T-helper 2 cell treated with Interferon-gamma antibody and Interleukin-4, amounts not matched to agents 5 μg/mL and 100 μg/mL, for 36 hours (primary cell): ENCODE measurements around the gene TNRC6C.

Experiments
- DNase-seq: peaks from one replicate; pipeline ENCODE4 v3.0.0; 2021; ENCODE audit warnings: low spot score
- H3K27ac Mint-ChIP-seq: one replicate; pipeline ENCODE4 v1.8.0; 2021; ENCODE audit warnings: mild to moderate bottlenecking, mixed read lengths
- H3K27me3 Mint-ChIP-seq: one replicate; pipeline ENCODE4 v1.8.0; 2021; ENCODE audit warnings: low read depth, mixed read lengths
- H3K36me3 Mint-ChIP-seq: one replicate; pipeline ENCODE4 v1.8.0; 2021; ENCODE audit warnings: low read depth, mixed read lengths
- H3K4me1 Mint-ChIP-seq: one replicate; pipeline ENCODE4 v1.8.0; 2021; ENCODE audit warnings: low read depth, mixed read lengths
- H3K4me3 Mint-ChIP-seq: one replicate; pipeline ENCODE4 v1.8.0; 2022; ENCODE audit warnings: mild to moderate bottlenecking, moderate library complexity, mixed read lengths
- H3K9me3 Mint-ChIP-seq: one replicate; pipeline ENCODE4 v1.8.0; 2021; ENCODE audit warnings: mixed read lengths

The TNRC6C gene

DNA sequence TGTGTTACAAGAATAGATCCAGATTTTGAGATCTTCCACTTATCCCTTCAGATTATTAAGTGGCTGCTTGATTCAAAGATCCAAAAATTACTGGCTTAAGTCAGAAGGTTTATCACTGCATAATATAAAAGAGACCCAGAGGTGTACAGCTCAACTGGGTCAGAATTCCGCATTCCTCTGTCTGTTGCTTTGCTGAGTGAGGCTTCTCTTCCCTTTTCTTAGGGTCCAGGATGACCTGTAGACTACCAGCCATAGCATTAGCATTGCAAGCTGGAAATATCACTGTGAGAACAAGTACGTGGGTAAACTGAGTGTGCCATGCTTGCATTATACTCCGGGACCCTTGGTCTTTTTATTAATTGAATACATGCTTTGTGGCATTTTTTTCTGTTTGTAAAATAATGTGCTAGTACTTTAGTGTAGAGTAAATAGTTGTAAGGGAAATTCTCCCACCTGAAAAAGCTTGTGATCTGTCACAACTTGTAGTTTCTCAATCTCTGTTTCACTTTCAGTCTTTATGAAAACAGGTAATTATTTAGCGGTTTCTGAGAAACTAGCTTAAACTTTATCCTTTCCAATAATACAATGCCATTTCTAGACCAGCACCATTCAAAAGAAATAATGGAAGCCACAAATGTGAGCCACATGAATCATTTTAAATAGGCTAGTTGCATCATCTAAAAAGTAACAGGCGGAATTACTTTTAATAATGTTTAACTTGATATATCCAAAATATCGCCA is 61.6 kb downstream of the TNRC6C start:
- no peaks in the 10 kb centered on the region for H3K27me3 Mint-ChIP-seq
- peak overlapping the region; percentile 80 for H3K27ac Mint-ChIP-seq
- H3K4me3 Mint-ChIP-seq: peak overlapping the region; percentile 75
- no peak for DNase-seq
- peaks cover 3% of the 10 kb centered on the region for H3K36me3 Mint-ChIP-seq
- H3K9me3 Mint-ChIP-seq: no peaks in the 10 kb centered on the region
- peaks cover 27% of the 10 kb centered on the region for H3K4me1 Mint-ChIP-seq

- Mint-ChIP-seq H3K27ac (peak overlapping the region; percentile 80), H3K9me3 (no peaks in the 10 kb centered on the region), H3K36me3 (peaks cover 3% of the 10 kb centered on the region), H3K4me3 (peak overlapping the region; percentile 39), H3K4me1 (peaks cover 27% of the 10 kb centered on the region), H3K27me3 (no peaks in the 10 kb centered on the region)
- no peak for DNase-seq
Observed at GRCh38 chr17:78020717-78021108, 62.2 kb downstream of the TNRC6C start.

GRCh38 chr17:78022425-78022824 is 63.9 kb downstream of the TNRC6C start:
- DNase-seq: no peak
- no peak overlapping the region for H3K4me3 Mint-ChIP-seq
- H3K27me3 Mint-ChIP-seq: no peaks in the 10 kb centered on the region
- peaks cover 3% of the 10 kb centered on the region for H3K36me3 Mint-ChIP-seq
- peaks cover 27% of the 10 kb centered on the region for H3K4me1 Mint-ChIP-seq
- H3K27ac Mint-ChIP-seq: no peak overlapping the region
- H3K9me3 Mint-ChIP-seq: no peaks in the 10 kb centered on the region

- no peak overlapping the region for H3K27ac Mint-ChIP-seq
- no peak overlapping the region for H3K4me3 Mint-ChIP-seq
- DNase-seq: no peak
- H3K4me1 Mint-ChIP-seq: peaks cover 29% of the 10 kb centered on the region
- H3K36me3 Mint-ChIP-seq: peaks cover 3% of the 10 kb centered on the region
- no peaks in the 10 kb centered on the region for H3K27me3 Mint-ChIP-seq
- H3K9me3 Mint-ChIP-seq: no peaks in the 10 kb centered on the region
Observed at GRCh38 chr17:78023042-78023441, 64.5 kb downstream of the TNRC6C start.

GRCh38 chr17:78026381-78026780 is 67.9 kb downstream of the TNRC6C start:
- Mint-ChIP-seq H3K27me3 (no peaks in the 10 kb centered on the region), H3K4me3 (no peak overlapping the region), H3K27ac (no peak overlapping the region), H3K36me3 (no peaks in the 10 kb centered on the region), H3K9me3 (no peaks in the 10 kb centered on the region), H3K4me1 (peaks cover 13% of the 10 kb centered on the region)
- DNase-seq: no peak

DNA sequence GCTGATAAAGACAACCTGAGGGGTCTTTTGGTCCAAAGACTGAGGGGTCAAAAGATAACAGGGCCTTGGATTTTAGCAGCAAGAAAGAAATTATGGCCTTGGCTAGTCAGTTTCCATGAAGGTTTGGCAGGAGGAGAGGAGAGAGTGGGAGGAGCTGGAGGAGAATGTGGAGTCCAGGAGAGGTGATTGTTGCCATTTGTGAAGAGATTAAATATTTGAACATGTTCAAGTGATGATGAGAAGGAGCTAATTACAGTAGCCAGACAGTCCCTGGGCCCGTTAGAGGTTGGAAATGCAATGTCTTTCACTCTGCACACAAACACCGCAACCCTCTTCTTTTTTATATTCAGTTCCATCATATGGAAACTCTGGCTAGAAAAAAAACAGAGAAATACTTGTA is 68.6 kb downstream of the TNRC6C start:
- no peak overlapping the region for H3K4me3 Mint-ChIP-seq
- no peaks in the 10 kb centered on the region for H3K27me3 Mint-ChIP-seq
- H3K27ac Mint-ChIP-seq: no peak overlapping the region
- DNase-seq: no peak
- peaks cover 10% of the 10 kb centered on the region for H3K4me1 Mint-ChIP-seq
- no peaks in the 10 kb centered on the region for H3K9me3 Mint-ChIP-seq
- H3K36me3 Mint-ChIP-seq: peaks cover 4% of the 10 kb centered on the region

DNA sequence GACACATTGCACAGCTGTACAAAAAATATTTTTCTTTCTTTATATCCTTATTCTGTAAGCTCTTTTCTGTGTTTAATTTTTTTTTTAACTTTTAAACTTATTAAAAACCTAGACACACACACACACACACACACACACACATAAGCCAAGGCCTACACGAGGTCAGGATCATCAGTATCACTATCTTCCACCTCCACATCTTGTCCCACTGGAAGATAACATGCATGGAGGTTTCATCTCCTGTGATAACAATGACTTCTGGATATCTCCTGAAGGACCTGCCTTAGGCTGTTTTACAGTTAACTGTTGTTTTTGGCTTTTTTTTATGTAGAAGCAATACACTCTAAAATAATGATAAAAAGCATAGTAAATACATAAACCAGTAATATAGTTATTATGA is 71.2 kb downstream of the TNRC6C start:
- peaks cover 8% of the 10 kb centered on the region for H3K4me1 Mint-ChIP-seq
- no peaks in the 10 kb centered on the region for H3K9me3 Mint-ChIP-seq
- peaks cover 10% of the 10 kb centered on the region for H3K36me3 Mint-ChIP-seq
- no peak for DNase-seq
- no peak overlapping the region for H3K27ac Mint-ChIP-seq
- H3K27me3 Mint-ChIP-seq: no peaks in the 10 kb centered on the region
- H3K4me3 Mint-ChIP-seq: no peak overlapping the region

DNA sequence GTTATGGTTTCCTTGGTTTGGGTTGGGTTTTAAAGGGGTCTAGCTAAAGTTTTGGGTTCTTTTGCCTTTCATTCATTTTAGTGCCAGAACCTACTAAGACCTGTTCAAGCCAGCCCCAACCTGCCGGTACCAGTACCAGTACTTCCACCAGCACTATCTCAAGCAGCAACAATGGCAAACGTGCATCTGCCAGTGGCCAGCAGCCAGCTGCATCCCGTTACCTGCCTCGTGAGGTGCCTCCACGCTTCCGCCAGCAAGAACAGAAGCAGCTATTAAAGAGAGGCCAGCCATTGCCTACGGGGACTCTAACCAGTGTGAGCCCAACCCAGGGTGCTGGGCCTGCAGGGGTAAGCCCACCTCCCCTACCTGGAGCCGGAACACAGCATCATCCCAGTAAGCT is 72.9 kb downstream of the TNRC6C start:
- Mint-ChIP-seq H3K4me1 (peaks cover 8% of the 10 kb centered on the region), H3K27ac (no peak overlapping the region), H3K27me3 (no peaks in the 10 kb centered on the region), H3K4me3 (no peak overlapping the region), H3K9me3 (no peaks in the 10 kb centered on the region), H3K36me3 (peaks cover 11% of the 10 kb centered on the region)
- DNase-seq: no peak

- Mint-ChIP-seq H3K4me3 (no peak overlapping the region), H3K4me1 (peaks cover 8% of the 10 kb centered on the region), H3K36me3 (peaks cover 14% of the 10 kb centered on the region), H3K9me3 (no peaks in the 10 kb centered on the region), H3K27me3 (no peaks in the 10 kb centered on the region), H3K27ac (no peak overlapping the region)
- no peak for DNase-seq
Observed at GRCh38 chr17:78032166-78032565, 73.7 kb downstream of the TNRC6C start.

- H3K4me3 Mint-ChIP-seq: no peak overlapping the region
- DNase-seq: no peak
- H3K36me3 Mint-ChIP-seq: peaks cover 22% of the 10 kb centered on the region
- no peaks in the 10 kb centered on the region for H3K9me3 Mint-ChIP-seq
- H3K27ac Mint-ChIP-seq: no peak overlapping the region
- H3K4me1 Mint-ChIP-seq: no peaks in the 10 kb centered on the region
- H3K27me3 Mint-ChIP-seq: no peaks in the 10 kb centered on the region
Observed at GRCh38 chr17:78034429-78035091, 76.1 kb downstream of the TNRC6C start.

GRCh38 chr17:78037280-78037679 is 78.8 kb downstream of the TNRC6C start:
- no peak overlapping the region for H3K4me3 Mint-ChIP-seq
- H3K9me3 Mint-ChIP-seq: no peaks in the 10 kb centered on the region
- no peaks in the 10 kb centered on the region for H3K4me1 Mint-ChIP-seq
- H3K27me3 Mint-ChIP-seq: no peaks in the 10 kb centered on the region
- H3K36me3 Mint-ChIP-seq: peaks cover 20% of the 10 kb centered on the region
- no peak for DNase-seq
- H3K27ac Mint-ChIP-seq: no peak overlapping the region

DNA sequence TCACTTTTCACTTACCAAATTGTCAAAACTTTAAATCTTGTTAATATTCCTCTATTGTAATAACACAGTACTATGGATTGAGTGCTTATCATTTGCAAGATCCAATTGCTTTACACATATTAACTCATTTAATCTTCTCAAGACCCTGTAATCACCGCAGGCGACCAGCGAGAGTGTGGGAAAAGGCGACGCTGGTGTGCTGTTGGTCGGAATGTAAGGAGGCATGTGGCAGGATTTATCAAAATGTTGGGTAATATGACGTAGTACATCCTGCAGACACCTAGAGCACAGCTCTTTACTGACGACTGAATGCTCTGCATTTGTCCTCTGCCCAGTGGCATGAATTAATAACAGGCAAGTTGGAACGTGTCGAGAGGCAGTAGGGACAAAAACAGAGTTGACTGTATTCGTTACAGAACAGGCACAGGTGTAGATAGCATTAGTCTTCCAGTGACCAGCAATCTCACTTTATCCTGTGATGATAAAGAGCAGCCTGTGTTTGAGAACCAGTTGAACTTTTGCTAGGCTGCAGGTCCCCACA is 80.3 kb downstream of the TNRC6C start:
- Mint-ChIP-seq H3K4me1 (no peaks in the 10 kb centered on the region), H3K27ac (no peak overlapping the region), H3K36me3 (peaks cover 27% of the 10 kb centered on the region), H3K27me3 (no peaks in the 10 kb centered on the region), H3K4me3 (no peak overlapping the region), H3K9me3 (no peaks in the 10 kb centered on the region)
- no peak for DNase-seq

GRCh38 chr17:78039581-78039980 is 81.1 kb downstream of the TNRC6C start:
- H3K4me1 Mint-ChIP-seq: no peaks in the 10 kb centered on the region
- H3K9me3 Mint-ChIP-seq: no peaks in the 10 kb centered on the region
- no peak for DNase-seq
- H3K27ac Mint-ChIP-seq: peak overlapping the region; percentile 39
- no peaks in the 10 kb centered on the region for H3K27me3 Mint-ChIP-seq
- peaks cover 22% of the 10 kb centered on the region for H3K36me3 Mint-ChIP-seq
- H3K4me3 Mint-ChIP-seq: no peak overlapping the region

DNA sequence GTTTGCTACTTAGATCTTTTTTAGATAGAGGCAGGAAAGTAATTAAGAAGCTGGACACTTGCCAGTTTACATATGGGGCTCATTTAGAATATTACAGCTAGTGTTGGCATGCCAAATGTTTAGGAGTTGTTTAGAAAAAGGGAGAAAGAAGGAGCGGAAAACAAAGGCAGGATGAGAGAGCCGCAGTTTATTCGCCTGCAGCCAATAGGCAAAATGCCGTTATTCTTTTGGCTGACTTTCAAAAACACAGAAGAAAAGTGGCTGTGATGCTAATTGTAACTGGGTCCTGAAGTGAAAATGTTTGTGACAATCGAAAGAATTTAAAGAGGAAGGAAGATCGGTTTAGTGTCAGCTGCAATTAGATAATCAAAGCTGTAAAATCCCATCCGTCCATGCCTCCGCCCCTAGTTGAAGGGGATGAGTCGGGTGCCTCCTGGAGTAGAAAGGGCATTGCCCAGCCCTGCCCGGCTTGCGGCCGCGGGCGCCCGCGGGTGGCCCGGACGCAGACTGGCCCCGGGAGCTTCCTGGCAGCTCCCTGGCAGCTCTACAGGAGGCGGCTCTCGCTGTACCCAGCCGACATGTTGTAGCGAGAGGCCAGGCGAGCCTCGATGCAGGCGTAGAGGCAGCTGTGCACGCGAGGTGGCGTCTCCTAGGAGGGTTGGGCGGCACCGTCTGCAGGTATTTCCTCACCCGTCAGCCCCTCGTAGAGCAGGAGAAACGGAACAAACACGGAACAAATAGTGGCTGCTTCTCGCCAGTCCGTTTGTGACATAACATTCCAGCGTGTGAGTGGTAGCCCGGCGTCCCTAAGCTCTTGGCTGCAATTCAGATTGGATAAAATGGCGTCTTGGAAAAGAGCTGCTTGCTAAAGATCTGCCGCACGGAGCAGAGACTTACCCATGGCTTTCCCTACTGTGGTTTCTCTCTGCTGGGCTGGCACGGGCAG is 82.2 kb downstream of the TNRC6C start:
- no peak for DNase-seq
- peaks cover 1% of the 10 kb centered on the region for H3K4me1 Mint-ChIP-seq
- H3K27ac Mint-ChIP-seq: peak overlapping the region; percentile 50
- peak overlapping the region; percentile 62 for H3K4me3 Mint-ChIP-seq
- H3K9me3 Mint-ChIP-seq: no peaks in the 10 kb centered on the region
- H3K27me3 Mint-ChIP-seq: no peaks in the 10 kb centered on the region
- peaks cover 29% of the 10 kb centered on the region for H3K36me3 Mint-ChIP-seq
